ENCODE measurements around the gene PRDM8. TPM values are rescaled to one million over a fixed set of nuclear protein-coding genes. Genes with fewer than 3 reads are reported as not detected.

Gene PRDM8
- total RNA-seq, 1 donor from 2014 or later, result 15.0 TPM

- Histone ChIP-seq H3K9me3 (no peaks in the 10 kb centered on the region), H3K27me3 (no peaks in the 10 kb centered on the region), H3K27ac (peak overlapping the region; percentile 91), H3K36me3 (no peaks in the 10 kb centered on the region), H3K4me1 (peaks cover 19% of the 10 kb centered on the region), H3K4me3 (peak overlapping the region; percentile 63 to 87)
- DNase-seq (ENCODE audit: extremely low spot score in 2 of 2), result no peak
- TF ChIP-seq POLR2AphosphoS5 (IDR thresholded peaks at IDR 0.05; ENCODE audit: insufficient read depth in 1 of 2, low read depth in 1 of 2), result no peak
- TF ChIP-seq, protein P1, sequence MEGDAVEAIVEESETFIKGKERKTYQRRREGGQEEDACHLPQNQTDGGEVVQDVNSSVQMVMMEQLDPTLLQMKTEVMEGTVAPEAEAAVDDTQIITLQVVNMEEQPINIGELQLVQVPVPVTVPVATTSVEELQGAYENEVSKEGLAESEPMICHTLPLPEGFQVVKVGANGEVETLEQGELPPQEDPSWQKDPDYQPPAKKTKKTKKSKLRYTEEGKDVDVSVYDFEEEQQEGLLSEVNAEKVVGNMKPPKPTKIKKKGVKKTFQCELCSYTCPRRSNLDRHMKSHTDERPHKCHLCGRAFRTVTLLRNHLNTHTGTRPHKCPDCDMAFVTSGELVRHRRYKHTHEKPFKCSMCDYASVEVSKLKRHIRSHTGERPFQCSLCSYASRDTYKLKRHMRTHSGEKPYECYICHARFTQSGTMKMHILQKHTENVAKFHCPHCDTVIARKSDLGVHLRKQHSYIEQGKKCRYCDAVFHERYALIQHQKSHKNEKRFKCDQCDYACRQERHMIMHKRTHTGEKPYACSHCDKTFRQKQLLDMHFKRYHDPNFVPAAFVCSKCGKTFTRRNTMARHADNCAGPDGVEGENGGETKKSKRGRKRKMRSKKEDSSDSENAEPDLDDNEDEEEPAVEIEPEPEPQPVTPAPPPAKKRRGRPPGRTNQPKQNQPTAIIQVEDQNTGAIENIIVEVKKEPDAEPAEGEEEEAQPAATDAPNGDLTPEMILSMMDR (IDR thresholded peaks at IDR 0.05), result no peak
- no peak for TF ChIP-seq POLR2A (IDR thresholded peaks at IDR 0.05)
- intact Hi-C loops (cut with DNase I), result loop anchor here (10.0 kb wide), 1 partner anchor 1247 kb away; no protein-coding TSS in a partner anchor
Measured at GRCh38 chr4:80201252-80202151, 4.2 kb downstream of the PRDM8 start.

DNA sequence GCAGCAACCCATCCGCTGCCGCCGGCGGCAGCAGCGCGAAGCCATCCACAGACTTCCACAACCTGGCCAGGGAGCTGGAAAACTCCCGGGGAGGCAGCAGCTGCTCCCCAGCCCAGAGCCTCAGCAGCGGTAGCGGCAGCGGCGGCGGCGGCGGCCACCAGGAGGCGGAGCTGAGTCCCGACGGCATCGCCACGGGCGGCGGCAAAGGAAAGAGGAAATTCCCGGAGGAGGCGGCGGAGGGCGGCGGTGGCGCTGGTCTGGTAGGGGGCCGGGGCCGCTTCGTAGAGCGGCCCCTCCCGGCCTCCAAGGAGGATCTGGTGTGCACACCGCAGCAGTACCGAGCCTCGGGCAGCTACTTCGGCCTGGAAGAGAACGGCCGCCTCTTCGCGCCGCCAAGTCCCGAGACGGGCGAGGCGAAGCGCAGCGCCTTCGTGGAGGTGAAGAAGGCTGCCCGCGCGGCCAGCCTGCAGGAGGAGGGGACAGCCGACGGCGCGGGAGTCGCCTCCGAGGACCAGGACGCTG lies 4.9 kb downstream of the PRDM8 start:
- intact Hi-C loops (cut with DNase I), result loop anchor here (10.0 kb wide), 1 partner anchor 1247 kb away; no protein-coding TSS in a partner anchor

DNA sequence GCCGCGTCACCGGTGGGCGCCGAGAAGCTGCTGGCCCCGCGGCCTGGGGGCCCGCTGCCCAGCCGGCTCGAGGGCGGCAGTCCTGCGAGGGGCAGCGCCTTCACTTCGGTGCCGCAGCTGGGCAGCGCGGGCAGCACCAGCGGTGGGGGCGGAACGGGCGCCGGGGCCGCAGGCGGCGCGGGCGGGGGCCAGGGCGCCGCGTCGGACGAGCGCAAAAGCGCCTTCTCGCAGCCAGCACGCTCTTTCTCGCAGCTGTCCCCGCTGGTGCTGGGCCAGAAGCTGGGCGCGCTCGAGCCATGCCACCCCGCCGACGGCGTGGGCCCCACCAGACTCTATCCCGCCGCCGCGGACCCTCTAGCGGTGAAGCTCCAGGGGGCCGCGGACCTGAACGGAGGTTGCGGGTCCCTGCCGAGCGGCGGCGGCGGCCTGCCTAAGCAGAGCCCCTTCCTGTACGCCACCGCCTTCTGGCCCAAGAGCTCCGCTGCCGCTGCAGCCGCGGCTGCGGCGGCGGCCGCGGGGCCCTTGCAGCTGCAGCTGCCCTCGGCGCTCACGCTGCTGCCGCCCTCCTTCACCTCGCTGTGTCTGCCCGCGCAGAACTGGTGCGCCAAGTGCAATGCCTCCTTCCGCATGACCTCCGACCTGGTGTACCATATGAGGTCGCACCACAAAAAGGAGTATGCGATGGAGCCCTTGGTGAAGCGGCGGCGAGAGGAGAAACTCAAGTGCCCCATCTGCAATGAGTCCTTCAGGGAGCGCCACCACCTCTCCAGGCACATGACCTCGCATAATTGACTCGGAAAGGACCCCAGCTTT lies 5.6 kb downstream of the PRDM8 start:
- peak overlapping the region; percentile 63 to 87 for H3K4me3 ChIP-seq
- no peaks in the 10 kb centered on the region for H3K36me3 ChIP-seq
- TF ChIP-seq, protein P1 (IDR thresholded peaks at IDR 0.05), result no peak
- peak in 1 of 2 donors; percentile 39 for TF ChIP-seq POLR2AphosphoS5 (IDR thresholded peaks at IDR 0.05; ENCODE audit: insufficient read depth in 1 of 2, low read depth in 1 of 2)
- TF ChIP-seq POLR2A (IDR thresholded peaks at IDR 0.05), result no peak
- intact Hi-C loops (cut with DNase I), result loop anchor here (10.0 kb wide), 1 partner anchor 1248 kb away; no protein-coding TSS in a partner anchor
- peaks cover 14% of the 10 kb centered on the region for H3K4me1 ChIP-seq
- DNase-seq (ENCODE audit: extremely low spot score in 2 of 2), result no peak
- H3K27me3 ChIP-seq, result no peaks in the 10 kb centered on the region
- H3K27ac ChIP-seq, result peak overlapping the region; percentile 91
- no peaks in the 10 kb centered on the region for H3K9me3 ChIP-seq

More for the DNA sequence above, 4.9 kb downstream of the PRDM8 start:
- peak overlapping the region; percentile 91 for H3K27ac ChIP-seq
- no peaks in the 10 kb centered on the region for H3K9me3 ChIP-seq
- no peaks in the 10 kb centered on the region for H3K36me3 ChIP-seq
- H3K4me3 ChIP-seq, result peak overlapping the region; percentile 63 to 87
- DNase-seq (ENCODE audit: extremely low spot score in 2 of 2), result no peak
- TF ChIP-seq POLR2AphosphoS5 (IDR thresholded peaks at IDR 0.05; ENCODE audit: insufficient read depth in 1 of 2, low read depth in 1 of 2) (peak in 1 of 2 donors; percentile 64), POLR2A (IDR thresholded peaks at IDR 0.05) (no peak)
- TF ChIP-seq, protein P1 (IDR thresholded peaks at IDR 0.05), result peak; percentile 29 to 84 (median 81)
- no peaks in the 10 kb centered on the region for H3K27me3 ChIP-seq
- peaks cover 21% of the 10 kb centered on the region for H3K4me1 ChIP-seq

DNA sequence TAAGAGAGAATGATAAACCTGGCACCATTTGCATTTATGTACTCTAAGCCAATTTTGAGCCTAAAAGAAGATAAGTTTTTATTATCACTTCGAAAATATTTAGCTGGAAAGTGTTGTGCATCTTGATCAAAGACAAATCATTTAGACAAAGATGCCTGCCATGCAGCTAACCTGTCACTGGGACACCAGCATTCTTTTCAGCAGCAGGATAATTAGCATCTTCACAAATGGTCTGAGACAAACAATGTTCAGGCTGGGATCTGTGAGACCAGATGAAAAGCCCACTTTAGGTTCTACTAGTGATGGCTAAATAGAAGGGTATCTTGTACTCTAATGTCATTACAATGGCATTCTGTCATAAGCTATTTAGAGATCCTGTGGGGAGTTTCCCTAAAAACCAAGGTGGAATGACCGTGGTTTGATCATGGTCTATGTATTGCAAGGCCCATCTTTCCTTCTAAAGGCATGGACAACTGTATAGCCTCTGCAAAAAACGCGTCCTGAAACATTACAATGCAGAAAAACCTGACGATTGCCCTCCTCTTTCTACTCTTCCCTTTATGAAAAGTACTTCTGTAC lies 7.2 kb downstream of the PRDM8 start:
- no peaks in the 10 kb centered on the region for H3K27me3 ChIP-seq
- peaks cover 13% of the 10 kb centered on the region for H3K4me1 ChIP-seq
- H3K27ac ChIP-seq, result no peak overlapping the region
- H3K9me3 ChIP-seq, result no peaks in the 10 kb centered on the region
- DNase-seq (ENCODE audit: extremely low spot score in 2 of 2), result no peak
- no peak for TF ChIP-seq POLR2AphosphoS5 (IDR thresholded peaks at IDR 0.05; ENCODE audit: insufficient read depth in 1 of 2, low read depth in 1 of 2)
- no peak overlapping the region for H3K4me3 ChIP-seq
- intact Hi-C loops (cut with DNase I), result loop anchor here (10.0 kb wide), 1 partner anchor 1250 kb away; no protein-coding TSS in a partner anchor
- H3K36me3 ChIP-seq, result no peaks in the 10 kb centered on the region

- intact Hi-C loops (cut with DNase I), result loop anchor here (10.0 kb wide), 1 partner anchor 1251 kb away; no protein-coding TSS in a partner anchor
Measured at GRCh38 chr4:80206111-80206510, 8.8 kb downstream of the PRDM8 start.

More at GRCh38 chr4:80206111-80206510, 8.8 kb downstream of the PRDM8 start:
- Histone ChIP-seq H3K36me3 (no peaks in the 10 kb centered on the region), H3K27ac (no peak overlapping the region), H3K4me3 (no peak overlapping the region), H3K4me1 (peaks cover 13% of the 10 kb centered on the region), H3K9me3 (no peaks in the 10 kb centered on the region), H3K27me3 (no peaks in the 10 kb centered on the region)
- TF ChIP-seq POLR2AphosphoS5 (IDR thresholded peaks at IDR 0.05; ENCODE audit: insufficient read depth in 1 of 2, low read depth in 1 of 2) (no peak), POLR2A (IDR thresholded peaks at IDR 0.05) (no peak)
- TF ChIP-seq, protein P1 (IDR thresholded peaks at IDR 0.05), result no peak
- no peak for DNase-seq (ENCODE audit: extremely low spot score in 2 of 2)
